H1 (cell line): ENCODE measurements around the gene COQ9. TPM values are rescaled to one million over a fixed set of nuclear protein-coding genes. Genes with fewer than 3 reads are reported as not detected.
A peak's percentile ranks its signal among the peaks of the same experiment; 100 is the strongest.

Experiments used
- CTCF ChIA-PET: fragments of 300-600 bp; sonication (Branson Sonifier 250); formaldehyde crosslinking; loops from one replicate; lab custom pipeline; 2021; ENCODE audit not compliant: partially characterized antibody; lab: Charles Lee
- POLR2A ChIA-PET: fragments of 300-600 bp; sonication (Branson Sonifier 250); formaldehyde crosslinking; loops from one replicate; lab custom pipeline; 2021; ENCODE audit warnings: inconsistent platforms; ENCODE audit not compliant: partially characterized antibody; lab: Charles Lee
- DNase-seq, 2 experiments: peaks; one replicate each; pipeline versions ENCODE4 v3.0.0 to v3.0.0-alpha.2; 2010 to 2022; ENCODE audit warnings: low spot score in 2 of 2, low read depth in 1 of 2, mixed read lengths in 1 of 2
- FAIRE-seq: peaks from 2 replicates; lab custom pipeline; 2011; peaks lifted over from hg19 to GRCh38; lab: Jason Lieb, UNC
- H2AFZ ChIP-seq: 2 replicates; pipeline ENCODE4 v1.8.1; 2012; ENCODE audit warnings: low read length, inconsistent platforms
- H2AK5ac ChIP-seq: 2 replicates; pipeline ENCODE4 v1.6.1; 2013; ENCODE audit warnings: low read depth, low read length
- H2BK120ac ChIP-seq: replicated peaks from 2 replicates; pipeline ENCODE3; 2013; ENCODE audit warnings: low read depth, low read length, inconsistent platforms
- H2BK12ac ChIP-seq: 2 replicates; pipeline ENCODE4 v1.6.1; 2013; ENCODE audit warnings: low read depth, low read length
- H2BK15ac ChIP-seq: 2 replicates; pipeline ENCODE4 v1.6.1; 2013; ENCODE audit warnings: low read length
- H2BK20ac ChIP-seq: 2 replicates; pipeline ENCODE4 v1.6.1; 2013; ENCODE audit warnings: low read length
- H2BK5ac ChIP-seq: 2 replicates; pipeline ENCODE4 v1.6.1; 2013; ENCODE audit warnings: low read depth, low read length
- H3K14ac ChIP-seq: 2 replicates; pipeline ENCODE4 v1.6.1; 2013; ENCODE audit warnings: inconsistent platforms; ENCODE audit not compliant: insufficient read length
- H3K18ac ChIP-seq: 2 replicates; pipeline ENCODE4 v1.6.1; 2013; ENCODE audit warnings: low read length; ENCODE audit errors: extremely low read depth
- H3K23ac ChIP-seq: 2 replicates; pipeline ENCODE4 v1.6.1; 2013; ENCODE audit warnings: inconsistent platforms; ENCODE audit not compliant: insufficient read length
- H3K23me2 ChIP-seq: 2 replicates; pipeline ENCODE4 v1.6.1; 2013; ENCODE audit warnings: low read depth, low read length
- H3K27ac ChIP-seq: 2 replicates; pipeline ENCODE4 v1.6.1; 2011; ENCODE audit warnings: low read depth, low read length, inconsistent platforms
- H3K27me3 ChIP-seq, 4 experiments: replicated peaks in 1 of 4; 1 replicate in 1 of 4; 2 replicates in 3 of 4; pipeline versions ENCODE4 v1.6.1 to v1.8.1; 2011 to 2013; ENCODE audit warnings: low read length in 3 of 4, mild to moderate bottlenecking in 3 of 4, inconsistent platforms in 2 of 4, mixed read lengths in 2 of 4, moderate library complexity in 1 of 4; ENCODE audit not compliant: control insufficient read depth in 3 of 4, insufficient read depth in 3 of 4; ENCODE audit errors: extremely low read depth in 1 of 4
- H3K36me3 ChIP-seq, 4 experiments: 2 replicates each; pipeline versions ENCODE4 v1.6.1 to v1.8.1; 2011 to 2013; ENCODE audit warnings: mild to moderate bottlenecking in 4 of 4, low read length in 3 of 4, moderate library complexity in 2 of 4, control low read depth in 1 of 4, inconsistent platforms in 1 of 4; ENCODE audit not compliant: insufficient read depth in 4 of 4, control insufficient read depth in 2 of 4
- H3K4ac ChIP-seq: replicated peaks from 2 replicates; pipeline ENCODE3; 2013; ENCODE audit warnings: low read length, low read depth, mixed read lengths, inconsistent platforms; ENCODE audit not compliant: insufficient read length
- H3K4me1 ChIP-seq, 4 experiments: replicated peaks in 1 of 4; 1 replicate in 1 of 4; 2 replicates in 3 of 4; pipeline versions ENCODE4 v1.6.1 to v1.8.1; 2011 to 2013; ENCODE audit warnings: low read length in 3 of 4, inconsistent platforms in 2 of 4, mixed read lengths in 1 of 4; ENCODE audit not compliant: insufficient read depth in 4 of 4, control insufficient read depth in 3 of 4
- H3K4me2 ChIP-seq, 2 experiments: 2 replicates each; pipeline versions ENCODE4 v1.6.1 to v1.8.1; 2011 to 2013; ENCODE audit warnings: low read depth in 2 of 2, low read length in 2 of 2, control low read depth in 1 of 2, inconsistent platforms in 1 of 2, mild to moderate bottlenecking in 1 of 2; ENCODE audit not compliant: insufficient read depth in 1 of 2
- H3K4me3 ChIP-seq, 4 experiments: fragments of 200-600, 300-600 bp in 1 of 4; sonication (generic), shearing (Covaris generic), sonication (Bioruptor Twin) in 1 of 4; 2 replicates each; pipeline versions ENCODE4 v1.5.1 to v1.8.1; 2011 to 2016; ENCODE audit warnings: low read length in 4 of 4, low read depth in 3 of 4, control low read depth in 2 of 4, inconsistent platforms in 2 of 4, mild to moderate bottlenecking in 2 of 4, mixed read lengths in 1 of 4, moderate library complexity in 1 of 4; ENCODE audit not compliant: insufficient read depth in 2 of 4; ENCODE audit errors: extremely low read depth in 1 of 4
- H3K56ac ChIP-seq: replicated peaks from 2 replicates; pipeline ENCODE3; 2013; ENCODE audit warnings: low read depth, mild to moderate bottlenecking, mixed read lengths, low read length, inconsistent platforms; ENCODE audit not compliant: insufficient read length
- H3K79me1 ChIP-seq: 2 replicates; pipeline ENCODE4 v1.6.1; 2013; ENCODE audit warnings: low read depth, low read length, control low read depth
- H3K79me2 ChIP-seq, 2 experiments: 2 replicates each; pipeline versions ENCODE4 v1.6.1 to v1.8.1; 2012 to 2013; ENCODE audit warnings: low read length in 2 of 2, mild to moderate bottlenecking in 2 of 2, inconsistent platforms in 1 of 2; ENCODE audit not compliant: insufficient read depth in 2 of 2, control insufficient read depth in 1 of 2
- H3K9ac ChIP-seq, 4 experiments: replicated peaks in 1 of 4; 1 replicate in 1 of 4; 2 replicates in 3 of 4; pipeline versions ENCODE4 v1.6.1 to v1.8.1; 2011 to 2013; ENCODE audit warnings: low read depth in 3 of 4, low read length in 3 of 4, control low read depth in 2 of 4, mild to moderate bottlenecking in 2 of 4, moderate library complexity in 2 of 4, inconsistent platforms in 1 of 4; ENCODE audit errors: extremely low read depth in 1 of 4
- H3K9me3 ChIP-seq, 2 experiments: 2 replicates each; pipeline versions ENCODE4 v1.6.1 to v1.8.1; 2012 to 2013; ENCODE audit warnings: mild to moderate bottlenecking in 2 of 2, moderate library complexity in 2 of 2, control low read depth in 1 of 2, inconsistent platforms in 1 of 2, low read depth in 1 of 2, low read length in 1 of 2, mixed read lengths in 1 of 2; ENCODE audit not compliant: insufficient read depth in 2 of 2
- H4K20me1 ChIP-seq, 2 experiments: replicated peaks in 1 of 2; 2 replicates each; pipeline versions ENCODE3 to v1.8.1; 2011 to 2013; ENCODE audit warnings: inconsistent platforms in 2 of 2, low read length in 2 of 2, mild to moderate bottlenecking in 1 of 2; ENCODE audit not compliant: insufficient read depth in 2 of 2, control insufficient read depth in 1 of 2
- H4K5ac ChIP-seq: 2 replicates; pipeline ENCODE4 v1.6.1; 2013; ENCODE audit warnings: low read length, low read depth, mixed read lengths, inconsistent platforms; ENCODE audit not compliant: insufficient read length
- H4K8ac ChIP-seq: 2 replicates; pipeline ENCODE4 v1.8.0; 2013; ENCODE audit warnings: mild to moderate bottlenecking, moderate library complexity, low read length, inconsistent platforms; ENCODE audit not compliant: insufficient read depth; ENCODE audit errors: extremely low read depth
- H4K91ac ChIP-seq: replicated peaks from 2 replicates; pipeline ENCODE3; 2013; ENCODE audit warnings: low read length, mixed read lengths, inconsistent platforms; ENCODE audit not compliant: insufficient read length
- ATF2 ChIP-seq: IDR thresholded peaks from 2 replicates; pipeline ENCODE4 v1.6.1; 2012; ENCODE audit warnings: low read length, inconsistent platforms
- CTCF ChIP-seq, 3 experiments: IDR thresholded peaks; 1 replicate in 2 of 3; 2 replicates in 1 of 3; pipeline versions ENCODE4 v1.5.1 to v1.6.1; 2011; ENCODE audit warnings: low read length in 3 of 3, mild to moderate bottlenecking in 3 of 3, inconsistent platforms in 2 of 3, low read depth in 1 of 3, moderate library complexity in 1 of 3; ENCODE audit not compliant: insufficient read depth in 1 of 3; ENCODE audit errors: control extremely low read depth in 1 of 3
- GABPA ChIP-seq: IDR thresholded peaks from 2 replicates; pipeline ENCODE4 v1.6.1; 2011; ENCODE audit warnings: mild to moderate bottlenecking, low read length, moderate library complexity, borderline replicate concordance; ENCODE audit not compliant: insufficient read depth
- KDM1A ChIP-seq: fragments of 200-600, 300-600 bp; sonication (generic); IDR thresholded peaks from 2 replicates; pipeline ENCODE4 v1.7.1; 2016; ENCODE audit warnings: mild to moderate bottlenecking, low read length, borderline replicate concordance
- POU5F1 ChIP-seq: IDR thresholded peaks from 2 replicates; pipeline ENCODE4 v1.6.1; 2011; ENCODE audit warnings: low read depth, mild to moderate bottlenecking, low read length, moderate library complexity
- RBBP5 ChIP-seq: IDR thresholded peaks from 2 replicates; pipeline ENCODE4 v1.7.1; 2012; ENCODE audit warnings: low read depth, mild to moderate bottlenecking, inconsistent platforms, low read length, moderate library complexity, borderline replicate concordance
- SUZ12 ChIP-seq: fragments of 200-600 bp; sonication (generic); IDR thresholded peaks from 2 replicates; pipeline ENCODE4 v1.6.1; 2012; ENCODE audit warnings: mild to moderate bottlenecking, inconsistent platforms, low read length, moderate library complexity, mixed read lengths
- TCF12 ChIP-seq: IDR thresholded peaks from 2 replicates; pipeline ENCODE4 v1.6.1; 2011; ENCODE audit warnings: low read depth, mild to moderate bottlenecking, low read length
- WGBS, 2 experiments: shearing (Covaris generic) in 1 of 2; methylation state at CpG; one replicate each; pipeline versions ENCODE4 v1.1.6 to v1.1.7; 2013 to 2015; ENCODE audit warnings: low lambda C conversion rate in 2 of 2, mixed read lengths in 2 of 2, inconsistent platforms in 1 of 2, low coverage in 1 of 2, missing lambda C conversion rate in 1 of 2; ENCODE audit not compliant: insufficient replicate concordance in 2 of 2, insufficient coverage in 1 of 2, insufficient read length in 1 of 2; ENCODE audit errors: extremely low coverage in 1 of 2, missing lambda C conversion rate in 1 of 2; 5-methylcytosine and 5-hydroxymethylcytosine counted together
- polyA plus RNA-seq, 7 experiments: library from polyadenylated mRNA; depleted of rRNA in 3 of 7; stranded (reverse) in 5 of 7; unstranded in 2 of 7; fragments of >200 nt in 5 of 7; fragments of 200-250 nt in 2 of 7; gene quantifications; 1 replicate in 5 of 7; 2 replicates in 1 of 7; 4 replicates in 1 of 7; pipeline versions ENCODE4 v1.2.1 to v1.2.3, GENCODE V29; 2011 to 2013; ENCODE audit warnings: missing spikeins in 2 of 7, mixed read lengths in 2 of 7
- total RNA-seq: library from RNA; stranded (reverse); fragmentation: NEBNext Ultra II Directional; extraction: Animal tissue kit (Norgen Biotek cat#: 25700); gene quantifications from 2 replicates; pipeline ENCODE4 v1.2.1, GENCODE V29; 2021

Gene COQ9
- total and polyA plus RNA-seq, 2 of the 8 experiments (the other 6 are each of a cell fraction or from before 2014, with no cell fraction given), result 33.3 to 60.3 TPM

- H3K9ac ChIP-seq, result no peak overlapping the region
- H3K4me2 ChIP-seq, result no peak overlapping the region
- H2BK120ac ChIP-seq, result no peak overlapping the region
- TF ChIP-seq GABPA (no peak), ATF2 (no peak), RBBP5 (no peak), CTCF (IDR thresholded peaks at IDR 0.05; ENCODE audit: control extremely low read depth in 1 of 3, insufficient read depth in 1 of 3, low read depth in 1 of 3, low read length in 3 of 3) (no peak), POU5F1 (no peak), TCF12 (no peak), SUZ12 (no peak), KDM1A (no peak)
- no peak overlapping the region for H2BK5ac ChIP-seq
- no peak overlapping the region for H4K91ac ChIP-seq
- no peaks in the 10 kb centered on the region for H3K23me2 ChIP-seq
- 0 out of 2 replicates have a peak overlapping the region, but pooled peaks have one; percentile 53 for H2AK5ac ChIP-seq
- no peak overlapping the region for H3K4me3 ChIP-seq
- H4K8ac ChIP-seq, result no peak overlapping the region
- CTCF ChIA-PET, result interaction anchor here (0.6 to 19.2 kb wide), 12 partner anchors 10 to 218 kb away, joined by 3 to 513 read pairs (median 4); partner anchors contain the start of gene POLR2C
- H3K79me1 ChIP-seq, result no peaks in the 10 kb centered on the region
- H2AFZ ChIP-seq, result no peak overlapping the region
- no peaks in the 10 kb centered on the region for H3K79me2 ChIP-seq
- no peak overlapping the region for H3K4ac ChIP-seq
- no peak overlapping the region for H2BK20ac ChIP-seq
- no peak overlapping the region for H3K56ac ChIP-seq
- no peak overlapping the region for H3K27ac ChIP-seq
- DNase-seq (no peak), FAIRE-seq (no peak)
- H4K20me1 ChIP-seq, result peaks cover 0 to 2% of the 10 kb centered on the region in 2 experiments
- H4K5ac ChIP-seq, result no peak overlapping the region
- H3K23ac ChIP-seq, result no peak overlapping the region
- no peak overlapping the region for H2BK15ac ChIP-seq
- H3K36me3 ChIP-seq, result peaks cover 0 to 7% (median 4%) of the 10 kb centered on the region in 4 experiments; a peak in 4 of 8 replicates
- POLR2A ChIA-PET, result interaction anchor here (1.0 to 1.7 kb wide), 3 partner anchors 10 to 24 kb away, joined by 3 to 4 read pairs (median 4); partner anchors contain the start of genes CIAPIN1 and COQ9
- WGBS, 2 experiments, result 94% methylated on average over 2 of the region's 2 CpGs; no CpG with 5 or more reads in 1 of the 2 experiments
- no peak overlapping the region for H3K14ac ChIP-seq
- H3K27me3 ChIP-seq, result no peaks in the 10 kb centered on the region
- no peak overlapping the region for H2BK12ac ChIP-seq
- H3K18ac ChIP-seq, result no peak overlapping the region
- no peaks in the 10 kb centered on the region for H3K9me3 ChIP-seq
- H3K4me1 ChIP-seq, result peaks cover 0 to 3% (median 1%) of the 10 kb centered on the region in 4 experiments; a peak in 2 of 7 replicates
Observed at GRCh38 chr16:57423152-57423551, 24.1 kb upstream of the COQ9 start.
